Muscle layer of colon (tissue), 2 donors: ENCODE data around the gene IGF1R.

Experiments used
- H3K27ac ChIP-seq: one replicate; pipeline ENCODE4 v1.7.0; 2013; ENCODE audit warnings: low read depth, mild to moderate bottlenecking, low read length, moderate library complexity
- H3K27me3 ChIP-seq, 2 donors: one replicate each; pipeline ENCODE4 v1.7.0; 2013; ENCODE audit warnings: low read length in 2 of 2, mild to moderate bottlenecking in 2 of 2; ENCODE audit not compliant: insufficient read depth in 2 of 2, control insufficient read depth in 1 of 2
- H3K36me3 ChIP-seq: one replicate; pipeline ENCODE4 v1.7.0; 2013; ENCODE audit warnings: mild to moderate bottlenecking, low read length; ENCODE audit not compliant: insufficient read depth
- H3K4me1 ChIP-seq: one replicate; pipeline ENCODE4 v1.7.0; 2013; ENCODE audit warnings: mild to moderate bottlenecking, low read length; ENCODE audit not compliant: insufficient read depth
- H3K4me3 ChIP-seq, 2 donors: one replicate each; pipeline ENCODE4 v1.7.0; 2013; ENCODE audit warnings: low read length in 2 of 2, low read depth in 1 of 2, mild to moderate bottlenecking in 1 of 2, moderate library complexity in 1 of 2
- H3K9ac ChIP-seq: one replicate; pipeline ENCODE4 v1.7.0; 2013; ENCODE audit warnings: low read length
- H3K9me3 ChIP-seq: one replicate; pipeline ENCODE4 v1.7.0; 2013; ENCODE audit warnings: mild to moderate bottlenecking, low read length
- donor health status: abdominal sarcoma.
- donor health status: Adenocarcinoma of cecum.

The IGF1R gene

DNA sequence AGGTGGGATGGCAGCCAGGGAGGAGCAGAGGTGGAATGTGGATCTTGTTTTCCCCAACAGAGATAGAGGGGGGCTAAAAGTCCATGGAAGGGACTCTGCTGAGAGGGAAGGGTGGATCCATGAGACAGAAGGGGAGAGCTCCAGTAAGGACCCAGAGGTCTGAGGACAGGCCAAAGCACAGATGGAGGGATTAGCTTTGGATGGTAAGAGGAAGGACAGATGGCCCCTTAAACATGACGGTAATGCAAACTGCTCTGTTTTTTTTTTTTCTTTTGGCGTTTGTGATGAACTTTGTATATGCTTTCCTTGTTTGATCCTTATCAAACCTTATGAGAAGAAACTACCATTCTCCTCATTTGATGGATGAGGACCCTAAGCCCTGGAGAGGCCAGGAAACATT lies 96.2 kb downstream of the IGF1R start:
- no peak overlapping the region for H3K27ac ChIP-seq

DNA sequence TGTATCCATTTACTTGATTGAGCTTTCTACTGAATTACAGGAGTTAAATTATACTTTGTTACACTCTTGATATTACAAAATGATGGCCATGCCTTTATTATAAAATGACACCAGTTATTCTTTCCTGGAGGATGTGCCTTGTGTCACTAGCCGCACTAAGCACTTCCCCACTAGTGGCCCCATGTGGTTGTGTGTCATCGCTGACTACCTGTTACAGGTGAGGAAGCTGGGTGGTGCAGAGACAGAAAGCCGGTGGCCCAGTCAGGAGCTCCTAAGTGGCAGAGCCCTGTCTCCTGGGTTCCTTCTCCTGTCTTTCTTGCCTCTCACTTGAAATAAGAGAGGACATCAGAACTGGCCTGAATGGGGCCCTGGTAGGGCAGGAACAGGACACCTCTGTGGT lies 96.8 kb downstream of the IGF1R start:
- no peaks in the 10 kb centered on the region for H3K9me3 ChIP-seq
- H3K27me3 ChIP-seq = no peaks in the 10 kb centered on the region
- H3K27ac ChIP-seq = no peak overlapping the region
- H3K36me3 ChIP-seq = no peaks in the 10 kb centered on the region
- H3K9ac ChIP-seq = no peak overlapping the region
- H3K4me1 ChIP-seq = peaks cover 43% of the 10 kb centered on the region
- H3K4me3 ChIP-seq = no peak overlapping the region

More for the DNA sequence above, 96.2 kb downstream of the IGF1R start:
- Histone ChIP-seq H3K36me3 (no peaks in the 10 kb centered on the region), H3K4me3 (no peak overlapping the region), H3K9me3 (no peaks in the 10 kb centered on the region), H3K27me3 (no peaks in the 10 kb centered on the region), H3K4me1 (peaks cover 47% of the 10 kb centered on the region), H3K9ac (no peak overlapping the region)

GRCh38 chr15:98745650-98746374 lies 97.5 kb downstream of the IGF1R start:
- H3K27ac ChIP-seq = no peak overlapping the region
- H3K9ac ChIP-seq = no peak overlapping the region
- H3K36me3 ChIP-seq = no peaks in the 10 kb centered on the region
- H3K27me3 ChIP-seq = no peaks in the 10 kb centered on the region
- H3K4me3 ChIP-seq = no peak overlapping the region
- H3K4me1 ChIP-seq = peaks cover 38% of the 10 kb centered on the region
- H3K9me3 ChIP-seq = no peaks in the 10 kb centered on the region

DNA sequence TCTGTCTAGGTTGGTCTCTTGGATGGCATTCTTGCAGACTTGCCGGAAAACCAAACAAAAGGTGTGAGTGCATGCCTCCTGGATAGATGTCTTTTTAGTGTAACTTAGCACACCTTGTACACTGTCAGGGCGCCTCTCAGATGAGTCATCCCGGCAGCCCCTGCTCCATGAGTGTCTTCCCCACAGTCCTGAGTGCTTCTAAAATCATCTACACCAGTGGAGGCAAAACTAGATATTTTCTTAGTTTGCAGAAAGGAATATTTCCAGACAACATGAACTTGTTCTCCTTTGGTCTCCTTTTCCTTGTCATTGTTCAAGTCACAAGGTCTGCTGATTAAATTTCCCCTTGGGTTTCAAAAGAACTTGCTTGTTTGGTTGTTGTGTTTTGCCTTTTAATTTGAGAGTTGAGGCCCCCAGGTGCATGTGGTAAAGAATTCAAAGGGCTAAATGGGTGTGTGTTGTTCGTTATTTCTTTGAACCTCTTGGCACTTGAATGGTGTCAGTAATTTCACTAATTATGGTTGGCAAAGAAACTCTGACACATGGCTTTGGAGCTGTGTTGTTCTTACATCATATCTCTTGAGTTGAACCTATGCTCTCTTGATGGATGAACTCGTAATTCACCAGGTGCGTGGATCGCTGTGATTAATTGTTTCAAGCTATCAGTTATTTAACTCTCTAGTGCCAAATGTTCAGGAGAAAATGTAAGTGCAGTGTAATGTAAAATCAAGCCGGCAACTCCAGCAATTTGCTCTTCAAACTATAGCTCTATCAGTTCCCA lies 98.2 kb downstream of the IGF1R start:
- no peaks in the 10 kb centered on the region for H3K9me3 ChIP-seq
- peaks cover 39% of the 10 kb centered on the region for H3K4me1 ChIP-seq
- no peak overlapping the region for H3K9ac ChIP-seq
- H3K36me3 ChIP-seq = no peaks in the 10 kb centered on the region
- no peaks in the 10 kb centered on the region for H3K27me3 ChIP-seq
- H3K4me3 ChIP-seq = no peak overlapping the region
- H3K27ac ChIP-seq = no peak overlapping the region

- Histone ChIP-seq H3K36me3 (no peaks in the 10 kb centered on the region), H3K4me3 (no peak overlapping the region), H3K27me3 (no peaks in the 10 kb centered on the region), H3K27ac (no peak overlapping the region), H3K9me3 (no peaks in the 10 kb centered on the region), H3K9ac (no peak overlapping the region), H3K4me1 (peaks cover 29% of the 10 kb centered on the region)
Measured at GRCh38 chr15:98751767-98752166, 103.4 kb downstream of the IGF1R start.

DNA sequence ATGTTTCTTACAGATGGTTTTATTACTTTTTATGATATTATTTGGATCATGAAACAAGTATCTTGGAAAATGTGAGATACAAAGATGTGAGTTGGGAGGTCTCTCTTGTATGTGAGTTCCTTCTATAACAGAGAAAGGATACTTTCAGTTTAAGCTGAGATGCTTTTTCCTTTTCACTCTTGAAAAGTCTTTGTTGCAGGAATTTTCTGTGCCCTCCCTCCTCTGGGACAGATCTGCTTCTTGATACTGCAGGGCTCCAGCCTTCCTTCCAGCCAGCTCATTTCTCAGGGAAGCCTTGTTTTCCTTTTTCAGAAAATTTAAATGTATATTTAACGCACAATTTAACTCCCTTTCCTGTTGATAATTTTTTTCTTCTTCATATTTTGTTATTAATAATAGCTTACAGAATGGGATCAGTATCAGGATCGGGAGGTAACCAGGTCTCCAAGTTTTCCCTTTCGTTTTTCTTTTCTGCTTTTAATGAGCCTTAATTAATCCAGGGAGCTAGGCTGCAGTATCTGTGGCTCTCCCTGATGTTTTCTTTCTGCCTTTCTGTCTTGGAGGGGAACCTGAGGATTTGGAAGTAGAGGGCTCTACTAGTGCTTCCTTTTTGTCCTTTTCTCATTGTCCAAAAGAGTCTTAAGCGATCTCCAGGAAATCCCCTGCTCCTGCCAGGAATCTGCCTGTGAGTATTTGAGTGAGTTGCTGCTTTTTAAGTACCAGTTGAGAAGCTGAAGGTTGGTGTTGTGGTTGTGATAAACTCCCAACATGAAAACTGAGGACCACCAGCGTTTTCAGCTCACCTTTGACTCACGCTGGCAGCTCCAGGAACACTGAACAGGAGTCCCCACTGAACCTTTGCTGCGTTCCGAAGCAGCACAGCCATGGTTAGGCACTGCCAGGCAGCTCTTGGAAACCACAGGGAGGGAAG lies 105.7 kb downstream of the IGF1R start:
- Histone ChIP-seq H3K36me3 (no peaks in the 10 kb centered on the region), H3K4me1 (peaks cover 34% of the 10 kb centered on the region), H3K27ac (peak overlapping the region; percentile 63), H3K27me3 (no peaks in the 10 kb centered on the region), H3K9ac (no peak overlapping the region), H3K9me3 (no peaks in the 10 kb centered on the region), H3K4me3 (peak overlapping the region; percentile 42 to 48)

DNA sequence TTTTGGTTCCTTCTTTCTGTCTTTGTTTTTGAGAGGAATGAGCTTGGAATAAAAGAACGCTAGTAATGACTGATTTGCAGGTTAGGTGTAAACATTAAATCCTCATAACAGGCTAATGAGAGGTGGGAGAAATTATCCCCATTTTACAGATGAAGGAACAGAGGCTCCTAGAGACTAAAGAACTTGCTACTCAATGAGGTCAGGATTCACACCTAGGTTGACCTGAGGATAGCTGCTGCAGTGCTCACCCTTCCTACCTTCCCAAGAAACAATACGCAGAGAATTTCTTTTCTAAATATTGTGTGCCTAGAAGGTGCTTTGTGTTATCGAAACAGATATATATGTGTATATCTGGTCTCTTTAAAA lies 106.3 kb downstream of the IGF1R start:
- H3K4me1 ChIP-seq = peaks cover 41% of the 10 kb centered on the region
- no peaks in the 10 kb centered on the region for H3K9me3 ChIP-seq
- peak overlapping the region; percentile 63 for H3K27ac ChIP-seq
- peak overlapping the region in 1 of 2 donors; percentile 48 for H3K4me3 ChIP-seq
- no peaks in the 10 kb centered on the region for H3K27me3 ChIP-seq
- H3K36me3 ChIP-seq = no peaks in the 10 kb centered on the region
- H3K9ac ChIP-seq = no peak overlapping the region

- Histone ChIP-seq H3K4me1 (peaks cover 43% of the 10 kb centered on the region), H3K9ac (no peak overlapping the region), H3K9me3 (no peaks in the 10 kb centered on the region), H3K27ac (no peak overlapping the region), H3K27me3 (no peaks in the 10 kb centered on the region), H3K36me3 (no peaks in the 10 kb centered on the region), H3K4me3 (no peak overlapping the region)
Measured at GRCh38 chr15:98755138-98755537, 106.8 kb downstream of the IGF1R start.

DNA sequence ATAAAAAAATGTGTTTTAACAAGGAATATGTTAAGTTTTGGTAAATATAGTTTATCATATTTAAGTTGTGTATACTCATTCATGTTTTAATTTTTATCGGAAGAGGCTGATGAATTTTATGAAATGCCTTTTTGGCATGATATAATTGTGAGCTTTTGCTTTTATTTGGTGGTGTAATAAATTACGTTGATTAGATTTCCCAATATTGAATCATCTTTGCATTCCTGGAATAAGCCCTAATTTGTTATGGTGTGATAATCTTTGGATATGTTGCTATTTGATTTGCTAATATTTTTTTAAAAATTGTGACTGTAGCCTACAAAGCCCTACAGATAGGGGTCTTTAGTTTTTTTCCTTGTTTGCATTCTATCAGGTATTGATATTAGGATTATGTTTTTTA lies 107.4 kb downstream of the IGF1R start:
- peaks cover 47% of the 10 kb centered on the region for H3K4me1 ChIP-seq

GRCh38 chr15:98758224-98758623 lies 109.9 kb downstream of the IGF1R start:
- Histone ChIP-seq H3K9ac (no peak overlapping the region), H3K27ac (no peak overlapping the region), H3K4me1 (peaks cover 48% of the 10 kb centered on the region), H3K9me3 (no peaks in the 10 kb centered on the region), H3K4me3 (no peak overlapping the region), H3K36me3 (no peaks in the 10 kb centered on the region), H3K27me3 (no peaks in the 10 kb centered on the region)

More for the DNA sequence above, 107.4 kb downstream of the IGF1R start:
- Histone ChIP-seq H3K36me3 (no peaks in the 10 kb centered on the region), H3K4me3 (no peak overlapping the region), H3K9ac (no peak overlapping the region), H3K27ac (no peak overlapping the region), H3K27me3 (no peaks in the 10 kb centered on the region), H3K9me3 (no peaks in the 10 kb centered on the region)

DNA sequence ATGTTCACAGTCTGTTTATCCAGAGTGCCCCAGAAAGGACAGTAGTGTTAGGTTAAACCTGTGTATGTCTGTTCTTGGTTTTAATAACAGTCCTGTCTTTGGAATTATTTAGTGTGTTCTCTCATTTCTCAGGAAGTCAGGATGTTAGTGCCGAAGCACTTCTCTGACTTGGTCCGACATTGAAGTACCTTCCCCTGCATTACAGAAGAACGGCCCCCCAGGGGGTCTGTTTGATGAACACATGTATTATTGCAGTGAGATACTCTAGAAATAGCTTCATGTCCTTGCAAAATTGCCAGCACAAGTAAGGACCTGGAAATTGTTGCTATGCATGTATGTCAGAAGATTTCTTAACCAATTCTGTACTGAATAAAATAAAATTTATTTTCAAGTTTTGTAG lies 110.9 kb downstream of the IGF1R start:
- H3K9ac ChIP-seq = no peak overlapping the region
- H3K4me3 ChIP-seq = no peak overlapping the region
- H3K4me1 ChIP-seq = peaks cover 53% of the 10 kb centered on the region
- H3K27me3 ChIP-seq = no peaks in the 10 kb centered on the region
- no peak overlapping the region for H3K27ac ChIP-seq
- no peaks in the 10 kb centered on the region for H3K36me3 ChIP-seq
- no peaks in the 10 kb centered on the region for H3K9me3 ChIP-seq
